Pancreas (tissue), 10 donors: Measurements from ENCODE around the gene LRRC3B. TPM values are rescaled to one million over a fixed set of nuclear protein-coding genes. Genes with fewer than 3 reads are reported as not detected.

ENCODE experiments used
- ATAC-seq, 4 donors: fragments of 200-7000 bp; cut with Tn5 transposase; one replicate each; pipeline versions ENCODE4 v1.8.0 to v1.9.1; 2020; ENCODE audit warnings: mild to moderate bottlenecking in 4 of 4, moderate library complexity in 4 of 4
- DNase-seq, 6 donors: peaks; one replicate each; pipeline ENCODE4 v3.0.0-alpha.2; 2020
- FAIRE-seq: peaks from 2 replicates; lab custom pipeline; 2012; peaks lifted over from hg19 to GRCh38; lab: Jason Lieb, UNC
- H3K27ac ChIP-seq, 4 donors: fragments of 200-600 bp; sonication (generic); 1 replicate in 3 of 4; 2 replicates in 1 of 4; pipeline versions ENCODE4 v1.5.0 to v1.8.0; 2020
- H3K27me3 ChIP-seq, 4 donors: fragments of 200-600 bp; one replicate each; pipeline ENCODE4 v1.8.0; 2021
- H3K36me3 ChIP-seq, 3 donors: fragments of 200-600 bp; sonication (generic) in 1 of 3; one replicate each; pipeline versions ENCODE4 v1.5.0 to v1.8.0; 2020 to 2021
- H3K4me1 ChIP-seq, 3 donors: fragments of 200-600 bp; one replicate each; pipeline ENCODE4 v1.8.0; 2021
- H3K4me3 ChIP-seq, 4 donors: fragments of 200-600 bp; sonication (generic) in 2 of 4; one replicate each; pipeline versions ENCODE4 v1.5.0 to v1.8.0; 2020 to 2021
- H3K9me3 ChIP-seq, 4 donors: fragments of 200-600 bp; one replicate each; pipeline ENCODE4 v1.8.0; 2021
- WGBS, 2 donors: extraction: QIAGEN DNeasy Blood & Tissue Kit; methylation state at CpG; one replicate each; pipeline ENCODE4 v1.1.7; 2013; 5-methylcytosine and 5-hydroxymethylcytosine counted together
- intact Hi-C, 3 donors: fragments of 100-400 bp; cut with DNase I; formaldehyde crosslinking; loops; one replicate each; pipeline versions ENCODE4 v1.11.1 to v1.14.2; 2022
- polyA plus RNA-seq, 2 donors: library from polyadenylated mRNA; stranded (reverse); fragments of 200-250 nt; gene quantifications; one replicate each; pipeline ENCODE4 v1.2.3, GENCODE V29; 2013
- total RNA-seq, 6 donors: library from RNA; stranded (reverse); fragmentation: NEBNext Ultra II Directional in 4 of 6; extraction: Animal tissue kit (Norgen Biotek cat#: 25700) in 4 of 6; gene quantifications; one replicate each; pipeline versions ENCODE4 v1.2.1 to v1.2.4, GENCODE V29; 2021 to 2023
- TF ChIP-seq, protein P1 (sequence below), 4 donors: fragments of 200-600 bp; sonication (generic) in 3 of 4; IDR thresholded peaks; one replicate each; pipeline versions ENCODE4 v1.5.0 to v1.8.0; 2021; ENCODE audit warnings: antibody characterized with exemption in 4 of 4
- donor health status: healthy with polysubstance abuse.
- donor health status: DM: no; HTN: no; CAD: no; lungs with moderate emphysema.
- donor health status: DM: no; HTN: no; CAD: no.
- donor health status: control.
- donor health status: control.
- donor health status: Bipolar disorder and iron deficiency.
- donor health status: DM: yes; HTN: yes; CAD: no.
- donor health status: DM: no; HTN: no; CAD: no.
- donor health status: DM: no; HTN: no; CAD: no.
- donor health status: DM: yes; HTN: yes; CAD: no.

LRRC3B gene
- total and polyA plus RNA-seq, 8 donors = 0.09 TPM; not detected in 7

GRCh38 chr3:26703519-26703918 lies 80.9 kb downstream of the LRRC3B start:
- Histone ChIP-seq H3K4me1 (no peaks in the 10 kb centered on the region), H3K9me3 (no peaks in the 10 kb centered on the region), H3K36me3 (no peaks in the 10 kb centered on the region), H3K4me3 (no peak overlapping the region), H3K27me3 (no peaks in the 10 kb centered on the region), H3K27ac (no peak overlapping the region)
- TF ChIP-seq, protein P1, sequence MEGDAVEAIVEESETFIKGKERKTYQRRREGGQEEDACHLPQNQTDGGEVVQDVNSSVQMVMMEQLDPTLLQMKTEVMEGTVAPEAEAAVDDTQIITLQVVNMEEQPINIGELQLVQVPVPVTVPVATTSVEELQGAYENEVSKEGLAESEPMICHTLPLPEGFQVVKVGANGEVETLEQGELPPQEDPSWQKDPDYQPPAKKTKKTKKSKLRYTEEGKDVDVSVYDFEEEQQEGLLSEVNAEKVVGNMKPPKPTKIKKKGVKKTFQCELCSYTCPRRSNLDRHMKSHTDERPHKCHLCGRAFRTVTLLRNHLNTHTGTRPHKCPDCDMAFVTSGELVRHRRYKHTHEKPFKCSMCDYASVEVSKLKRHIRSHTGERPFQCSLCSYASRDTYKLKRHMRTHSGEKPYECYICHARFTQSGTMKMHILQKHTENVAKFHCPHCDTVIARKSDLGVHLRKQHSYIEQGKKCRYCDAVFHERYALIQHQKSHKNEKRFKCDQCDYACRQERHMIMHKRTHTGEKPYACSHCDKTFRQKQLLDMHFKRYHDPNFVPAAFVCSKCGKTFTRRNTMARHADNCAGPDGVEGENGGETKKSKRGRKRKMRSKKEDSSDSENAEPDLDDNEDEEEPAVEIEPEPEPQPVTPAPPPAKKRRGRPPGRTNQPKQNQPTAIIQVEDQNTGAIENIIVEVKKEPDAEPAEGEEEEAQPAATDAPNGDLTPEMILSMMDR (IDR thresholded peaks at IDR 0.05) = no peak
- intact Hi-C loops = no loop called here
- WGBS, 2 donors = 63 to 80% methylated on average over 3 of the region's 3 CpGs
- FAIRE-seq (no peak), ATAC-seq (no peak), DNase-seq (no peak)

- no peak overlapping the region for H3K4me3 ChIP-seq
- ATAC-seq = no peak
- FAIRE-seq = no peak
- intact Hi-C loops = no loop called here
- no peaks in the 10 kb centered on the region for H3K36me3 ChIP-seq
- no peak for DNase-seq
- H3K27me3 ChIP-seq = no peaks in the 10 kb centered on the region
- H3K4me1 ChIP-seq = no peaks in the 10 kb centered on the region
- no peaks in the 10 kb centered on the region for H3K9me3 ChIP-seq
- TF ChIP-seq, protein P1 (IDR thresholded peaks at IDR 0.05) = no peak
- whole genome bisulfite sequencing, 2 donors = 82 to 89% methylated on average over 2 of the region's 2 CpGs
- H3K27ac ChIP-seq = no peak overlapping the region
These were observed 82.2 kb downstream of the LRRC3B start for GRCh38 chr3:26704736-26705135.

- TF ChIP-seq, protein P1 (IDR thresholded peaks at IDR 0.05) = no peak
- ATAC-seq (no peak), DNase-seq (no peak), FAIRE-seq (no peak)
- no peaks in the 10 kb centered on the region for H3K9me3 ChIP-seq
- H3K27ac ChIP-seq = no peak overlapping the region
- no peaks in the 10 kb centered on the region for H3K4me1 ChIP-seq
- intact Hi-C loops = no loop called here
- no peak overlapping the region for H3K4me3 ChIP-seq
- H3K36me3 ChIP-seq = no peaks in the 10 kb centered on the region
- H3K27me3 ChIP-seq = no peaks in the 10 kb centered on the region
- 43 to 74% methylated on average over 1 of the region's 1 CpG for WGBS, 2 donors
These were observed 85.9 kb downstream of the LRRC3B start for GRCh38 chr3:26708501-26708900.

- H3K4me3 ChIP-seq = no peak overlapping the region
- H3K9me3 ChIP-seq = no peaks in the 10 kb centered on the region
- intact Hi-C loops = no loop called here
- no peaks in the 10 kb centered on the region for H3K27me3 ChIP-seq
- peak in 2 of 6 donors; percentile 8 to 11 for DNase-seq
- ATAC-seq = peak; percentile 55 to 87 (median 85)
- H3K27ac ChIP-seq = no peak overlapping the region
- TF ChIP-seq, protein P1 (IDR thresholded peaks at IDR 0.05) = peak; percentile 43 to 67 (median 59)
- WGBS, 2 donors = 34 to 35% methylated on average over 5 of the region's 5 CpGs
- FAIRE-seq = peak; percentile 5
- H3K36me3 ChIP-seq = no peaks in the 10 kb centered on the region
- no peaks in the 10 kb centered on the region for H3K4me1 ChIP-seq
These were observed 89.8 kb downstream of the LRRC3B start for GRCh38 chr3:26712211-26713026.

- DNase-seq (no peak), FAIRE-seq (no peak), ATAC-seq (no peak)
- H3K36me3 ChIP-seq = no peaks in the 10 kb centered on the region
- no peak overlapping the region for H3K27ac ChIP-seq
- H3K4me1 ChIP-seq = no peaks in the 10 kb centered on the region
- H3K27me3 ChIP-seq = no peaks in the 10 kb centered on the region
- H3K9me3 ChIP-seq = no peaks in the 10 kb centered on the region
- intact Hi-C loops = no loop called here
- no peak overlapping the region for H3K4me3 ChIP-seq
- 45 to 49% methylated on average over 3 of the region's 3 CpGs for WGBS, 2 donors
- TF ChIP-seq, protein P1 (IDR thresholded peaks at IDR 0.05) = no peak
These were observed 90.5 kb downstream of the LRRC3B start for GRCh38 chr3:26713091-26713490.
